Skeletal muscle satellite cell (primary cell): ENCODE results near the gene MYOM3.

ENCODE experiments used
- H3K27me3 ChIP-seq: 2 replicates; pipeline ENCODE4 v1.7.0; 2013; ENCODE audit warnings: low read length; ENCODE audit not compliant: control insufficient read depth, insufficient read depth
- H3K36me3 ChIP-seq: 2 replicates; pipeline ENCODE4 v1.7.0; 2013; ENCODE audit warnings: mild to moderate bottlenecking, control low read depth, low read length; ENCODE audit not compliant: insufficient read depth
- H3K4me1 ChIP-seq: 2 replicates; pipeline ENCODE4 v1.7.0; 2013; ENCODE audit warnings: low read length; ENCODE audit not compliant: control insufficient read depth, insufficient read depth
- H3K4me2 ChIP-seq: 2 replicates; pipeline ENCODE4 v1.7.0; 2013; ENCODE audit warnings: mild to moderate bottlenecking, low read length
- H3K4me3 ChIP-seq: 2 replicates; pipeline ENCODE4 v1.7.0; 2013; ENCODE audit warnings: low read length
- H3K9ac ChIP-seq: 2 replicates; pipeline ENCODE4 v1.7.0; 2013; ENCODE audit warnings: mild to moderate bottlenecking, low read depth, low read length, moderate library complexity
- H3K9me3 ChIP-seq: replicated peaks from 2 replicates; pipeline ENCODE4 v1.7.0; 2013; ENCODE audit warnings: mild to moderate bottlenecking, control low read depth, low read length

MYOM3 gene

DNA sequence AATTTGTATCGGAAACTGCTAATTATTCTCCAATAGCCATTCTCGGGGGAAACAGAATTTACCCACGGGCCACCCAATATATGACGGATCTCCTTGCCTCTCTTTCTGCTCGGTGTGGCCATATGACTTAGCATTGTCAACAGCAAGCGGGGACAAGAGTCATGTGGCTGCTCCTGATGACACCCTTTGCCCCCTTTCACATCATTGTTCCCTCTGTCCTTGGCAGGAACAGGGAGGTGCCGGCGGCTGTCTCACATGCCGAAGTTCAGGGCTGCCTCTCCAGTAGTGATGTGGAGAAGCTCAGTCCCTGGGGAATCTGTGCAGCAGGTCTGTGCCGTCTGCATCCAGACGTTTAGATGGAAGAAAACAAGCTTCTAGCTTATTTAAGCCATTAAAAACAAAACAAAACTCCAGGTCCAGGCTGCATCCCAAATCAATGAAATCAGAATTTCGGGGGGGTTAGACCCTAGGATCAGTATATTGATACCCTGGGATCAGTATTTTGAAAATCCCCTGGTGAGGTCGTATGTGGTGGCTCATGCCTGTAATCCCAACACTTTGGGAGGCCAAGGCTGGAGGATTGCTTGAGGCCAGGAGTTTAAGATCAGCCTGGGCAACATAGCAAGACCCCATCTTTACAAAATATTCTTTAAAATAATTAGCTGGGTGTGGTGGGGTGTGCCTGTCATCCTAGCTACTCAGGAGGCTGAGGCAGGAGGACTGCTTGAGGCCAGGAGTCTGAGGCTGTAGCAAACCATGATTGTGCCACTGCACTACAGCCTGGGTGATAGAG, 10.8 kb downstream of the MYOM3 start:
- no peak overlapping the region for H3K4me2 ChIP-seq
- H3K27me3 ChIP-seq, result peaks cover 15% of the 10 kb centered on the region
- H3K36me3 ChIP-seq, result no peaks in the 10 kb centered on the region

GRCh38 chr1:24098943-24099638, 12.8 kb downstream of the MYOM3 start:
- H3K4me1 ChIP-seq, result no peaks in the 10 kb centered on the region
- H3K9ac ChIP-seq, result no peak overlapping the region
- H3K4me3 ChIP-seq, result no peak overlapping the region
- H3K9me3 ChIP-seq, result no peaks in the 10 kb centered on the region
- H3K36me3 ChIP-seq, result no peaks in the 10 kb centered on the region
- H3K27me3 ChIP-seq, result peaks cover 33% of the 10 kb centered on the region
- no peak overlapping the region for H3K4me2 ChIP-seq

More for the DNA sequence above, 10.8 kb downstream of the MYOM3 start:
- no peak overlapping the region for H3K4me3 ChIP-seq
- no peak overlapping the region for H3K9ac ChIP-seq
- no peaks in the 10 kb centered on the region for H3K4me1 ChIP-seq
- H3K9me3 ChIP-seq, result no peaks in the 10 kb centered on the region

DNA sequence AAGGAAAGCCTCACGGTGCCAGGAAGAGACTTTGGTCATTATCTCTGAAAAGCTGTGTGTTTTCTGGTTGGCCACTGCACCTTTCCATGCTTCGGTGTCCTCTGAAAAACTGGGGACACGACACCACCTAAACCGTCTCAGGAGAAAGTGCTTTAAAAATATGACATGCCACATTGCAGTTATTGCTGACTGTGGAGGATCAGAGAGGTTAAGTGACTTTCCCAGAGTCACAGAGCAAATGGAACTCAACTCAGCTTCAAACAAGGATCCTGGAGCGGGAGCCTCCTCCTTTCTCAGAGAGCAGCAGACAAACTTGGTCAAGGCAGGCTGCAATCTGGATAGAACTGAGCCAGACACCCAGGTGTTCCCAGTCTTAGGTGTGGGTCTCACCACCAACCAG, 13.8 kb downstream of the MYOM3 start:
- Histone ChIP-seq H3K4me2 (no peak overlapping the region), H3K9ac (no peak overlapping the region), H3K36me3 (no peaks in the 10 kb centered on the region), H3K9me3 (no peaks in the 10 kb centered on the region), H3K4me1 (no peaks in the 10 kb centered on the region), H3K4me3 (no peak overlapping the region), H3K27me3 (peaks cover 33% of the 10 kb centered on the region)

- Histone ChIP-seq H3K4me3 (no peak overlapping the region), H3K27me3 (peaks cover 33% of the 10 kb centered on the region), H3K4me2 (no peak overlapping the region), H3K4me1 (no peaks in the 10 kb centered on the region), H3K9me3 (no peaks in the 10 kb centered on the region), H3K9ac (no peak overlapping the region), H3K36me3 (no peaks in the 10 kb centered on the region)
Measured at GRCh38 chr1:24097663-24098062, 14.3 kb downstream of the MYOM3 start.

- Histone ChIP-seq H3K27me3 (peaks cover 33% of the 10 kb centered on the region), H3K4me2 (no peak overlapping the region)
Measured at GRCh38 chr1:24096739-24097103, 15.2 kb downstream of the MYOM3 start.

DNA sequence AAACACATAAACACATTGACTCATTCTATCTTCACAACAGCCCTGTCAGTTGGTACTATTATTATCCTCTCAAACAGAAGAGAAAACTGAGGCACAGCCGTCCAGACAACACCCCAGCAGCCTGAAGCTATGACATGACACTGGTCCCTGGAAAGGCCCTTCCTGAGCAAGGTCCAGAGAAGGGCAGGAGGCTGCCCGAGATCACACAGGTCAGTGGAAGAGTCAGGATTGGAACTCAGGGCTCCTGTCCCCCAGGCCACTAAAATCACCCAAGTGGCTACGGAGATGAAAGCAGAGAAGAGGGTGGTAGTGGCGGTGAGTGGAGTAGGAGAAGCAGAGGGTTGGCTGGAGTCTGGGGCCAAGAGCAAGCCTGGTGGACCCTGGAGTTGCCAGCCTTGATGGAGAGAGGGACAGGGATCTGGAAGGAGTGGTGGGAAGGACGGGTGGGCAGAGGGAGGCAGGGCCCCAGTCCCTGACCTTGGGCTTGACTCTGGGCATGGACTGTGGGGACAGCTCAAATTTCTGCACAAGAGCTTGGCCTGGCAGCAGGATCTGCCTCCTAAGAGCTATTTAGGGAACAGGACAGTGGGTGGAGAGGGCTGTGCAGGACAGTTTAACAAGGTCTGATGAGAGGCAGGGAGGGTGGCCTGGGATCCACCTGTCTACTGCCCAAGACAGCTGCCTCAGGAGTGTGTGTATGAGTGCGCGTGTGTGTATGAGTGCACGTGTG, 15.8 kb downstream of the MYOM3 start:
- Histone ChIP-seq H3K9ac (no peak overlapping the region), H3K27me3 (peaks cover 33% of the 10 kb centered on the region), H3K36me3 (no peaks in the 10 kb centered on the region), H3K9me3 (no peaks in the 10 kb centered on the region), H3K4me1 (no peaks in the 10 kb centered on the region), H3K4me2 (no peak overlapping the region), H3K4me3 (no peak overlapping the region)

More at GRCh38 chr1:24096739-24097103, 15.2 kb downstream of the MYOM3 start:
- H3K9ac ChIP-seq, result no peak overlapping the region
- no peaks in the 10 kb centered on the region for H3K36me3 ChIP-seq
- H3K9me3 ChIP-seq, result no peaks in the 10 kb centered on the region
- H3K4me3 ChIP-seq, result no peak overlapping the region
- no peaks in the 10 kb centered on the region for H3K4me1 ChIP-seq

DNA sequence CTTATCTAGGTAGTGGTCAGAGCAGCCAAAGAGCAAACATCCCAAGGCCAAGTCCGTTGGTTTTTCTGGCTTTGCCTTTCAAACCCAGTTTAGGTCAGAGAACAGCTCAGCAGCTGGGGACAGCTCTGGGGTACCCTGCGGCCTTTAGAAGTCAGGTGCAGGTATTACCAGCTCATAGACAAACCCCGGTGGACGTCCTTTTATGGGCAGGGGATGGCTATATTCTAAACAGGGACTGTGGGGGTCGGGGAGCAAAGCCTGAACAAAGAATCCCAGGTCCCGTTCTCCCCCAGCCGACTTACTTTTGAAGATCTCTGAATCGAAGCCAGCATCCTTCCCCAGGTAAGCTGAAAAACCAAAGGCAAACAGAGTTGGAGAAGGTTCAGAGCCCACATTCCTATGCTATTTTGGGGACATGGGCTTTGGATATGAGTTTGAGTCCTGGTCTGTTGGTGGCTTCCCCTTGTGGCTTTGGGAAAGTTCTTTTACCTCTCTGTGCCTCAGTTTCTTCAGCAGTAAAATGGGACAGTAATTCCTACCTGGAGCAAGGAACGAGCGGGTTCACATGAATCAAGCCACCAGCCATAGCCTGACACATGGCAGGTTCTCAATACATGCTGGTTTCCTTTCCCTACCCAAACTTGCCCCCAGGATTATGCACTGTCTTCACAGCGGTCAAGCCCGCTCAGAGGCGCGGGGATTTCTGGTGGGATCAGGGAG, 16.6 kb downstream of the MYOM3 start:
- Histone ChIP-seq H3K4me3 (no peak overlapping the region), H3K27me3 (peaks cover 33% of the 10 kb centered on the region), H3K4me1 (no peaks in the 10 kb centered on the region), H3K9me3 (no peaks in the 10 kb centered on the region), H3K36me3 (no peaks in the 10 kb centered on the region), H3K9ac (no peak overlapping the region), H3K4me2 (no peak overlapping the region)

DNA sequence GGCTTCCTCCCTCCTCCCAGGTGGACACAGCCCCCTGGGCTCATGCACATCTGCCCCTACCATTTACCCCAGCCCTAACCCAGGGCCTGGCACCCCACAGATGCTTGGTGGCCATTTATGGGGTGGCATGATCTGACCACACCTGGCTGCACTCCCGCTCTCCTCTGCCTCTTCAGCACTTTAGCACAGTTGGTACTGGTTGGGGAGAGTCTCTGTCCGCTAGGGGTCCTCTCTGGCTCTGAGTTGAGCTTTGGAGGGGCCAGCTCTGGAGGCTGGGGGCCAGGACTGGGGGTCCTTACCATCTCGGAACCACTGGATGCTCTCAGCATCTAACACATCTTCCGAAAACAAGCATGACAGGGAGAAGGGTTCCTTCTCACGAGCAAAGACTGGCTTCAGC, 17.4 kb downstream of the MYOM3 start:
- H3K4me1 ChIP-seq, result no peaks in the 10 kb centered on the region
- H3K36me3 ChIP-seq, result no peaks in the 10 kb centered on the region
- peaks cover 35% of the 10 kb centered on the region for H3K27me3 ChIP-seq
- H3K9me3 ChIP-seq, result no peaks in the 10 kb centered on the region
- H3K4me2 ChIP-seq, result no peak overlapping the region
- no peak overlapping the region for H3K4me3 ChIP-seq
- H3K9ac ChIP-seq, result no peak overlapping the region

- Histone ChIP-seq H3K9ac (no peak overlapping the region), H3K4me2 (no peak overlapping the region), H3K36me3 (no peaks in the 10 kb centered on the region), H3K9me3 (no peaks in the 10 kb centered on the region), H3K4me3 (no peak overlapping the region), H3K27me3 (peaks cover 40% of the 10 kb centered on the region), H3K4me1 (no peaks in the 10 kb centered on the region)
Measured at GRCh38 chr1:24093732-24094131, 18.2 kb downstream of the MYOM3 start.

DNA sequence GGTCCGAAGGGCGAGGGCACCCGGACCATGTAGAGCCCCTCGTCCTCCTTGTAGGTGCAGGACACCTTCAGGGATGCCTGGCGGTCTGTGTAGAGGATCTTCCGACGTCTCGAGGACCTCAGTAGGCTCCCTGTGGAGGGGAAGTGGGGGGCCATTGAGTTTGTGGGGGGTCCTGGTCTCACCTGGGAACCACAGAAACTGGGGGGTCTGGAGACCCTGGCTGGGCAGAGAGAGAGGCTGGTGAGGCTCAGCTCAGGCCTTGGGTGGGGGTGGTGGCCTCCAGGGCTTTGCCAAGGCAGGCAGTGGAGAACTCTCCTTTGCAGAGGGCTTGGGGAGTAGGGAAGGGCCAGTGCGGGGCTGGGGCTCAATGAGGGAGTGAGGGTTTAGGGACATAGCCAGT, 19.0 kb downstream of the MYOM3 start:
- Histone ChIP-seq H3K4me2 (no peak overlapping the region), H3K4me1 (no peaks in the 10 kb centered on the region), H3K36me3 (no peaks in the 10 kb centered on the region), H3K9me3 (no peaks in the 10 kb centered on the region), H3K4me3 (no peak overlapping the region), H3K27me3 (peaks cover 41% of the 10 kb centered on the region), H3K9ac (no peak overlapping the region)

- Histone ChIP-seq H3K9ac (no peak overlapping the region), H3K36me3 (no peaks in the 10 kb centered on the region), H3K27me3 (peaks cover 50% of the 10 kb centered on the region), H3K4me1 (no peaks in the 10 kb centered on the region), H3K4me3 (no peak overlapping the region), H3K4me2 (no peak overlapping the region), H3K9me3 (no peaks in the 10 kb centered on the region)
Measured at GRCh38 chr1:24091971-24092482, 19.9 kb downstream of the MYOM3 start.
